PC-9 (cell line): Measurements from ENCODE around the gene SRGAP3. TPM values are rescaled to one million over a fixed set of nuclear protein-coding genes. Genes with fewer than 3 reads are reported as not detected.

Experiments used
- BruUV-seq: library from RNA; stranded (reverse); fragments of 400-500 nt; replicated peaks from 2 replicates; lab custom pipeline; 2021; lab: Mats Ljungman, UMichigan
- CTCF ChIA-PET: fragments of 300-600 bp; sonication (Branson Sonifier 250); formaldehyde crosslinking; loops from one replicate; lab custom pipeline; 2022; ENCODE audit warnings: antibody characterized with exemption; lab: Charles Lee
- POLR2A ChIA-PET: fragments of 300-600 bp; sonication (Branson Sonifier 250); formaldehyde crosslinking; loops from one replicate; lab custom pipeline; 2022; ENCODE audit warnings: antibody characterized with exemption; ENCODE audit not compliant: unreplicated experiment; lab: Charles Lee
- DNase-seq, 2 experiments: peaks; one replicate each; pipeline versions ENCODE4 v3.0.0 to v3.0.0-alpha.2; 2015 to 2022; ENCODE audit warnings: mixed read lengths in 1 of 2
- H2AFZ ChIP-seq: fragments of 200-600 bp; sonication (generic); 2 replicates; pipeline ENCODE4 v1.8.1; 2017; ENCODE audit warnings: antibody characterized with exemption
- H3F3A ChIP-seq: fragments of 200-600 bp; sonication (generic); 2 replicates; pipeline ENCODE4 v1.8.1; 2017; ENCODE audit warnings: antibody characterized with exemption, mild to moderate bottlenecking, low read depth; ENCODE audit not compliant: insufficient read depth
- H3K27ac ChIP-seq: fragments of 200-600 bp; sonication (generic); 2 replicates; pipeline ENCODE4 v1.6.1; 2016; ENCODE audit warnings: mixed run types
- H3K27me3 ChIP-seq: fragments of 200-600 bp; sonication (generic); 2 replicates; pipeline ENCODE4 v1.6.1; 2016; ENCODE audit warnings: low read depth, mixed run types; ENCODE audit not compliant: insufficient read depth
- H3K36me3 ChIP-seq: fragments of 200-600 bp; sonication (generic); 2 replicates; pipeline ENCODE4 v1.6.1; 2016; ENCODE audit warnings: low read depth, mixed run types
- H3K4me1 ChIP-seq: fragments of 200-600 bp; sonication (generic); replicated peaks from 2 replicates; pipeline ENCODE4 v1.6.1; 2016; ENCODE audit warnings: mixed run types; ENCODE audit not compliant: insufficient read depth
- H3K4me2 ChIP-seq: fragments of 200-600 bp; sonication (generic); 2 replicates; pipeline ENCODE4 v1.6.1; 2017; ENCODE audit warnings: mixed run types
- H3K4me3 ChIP-seq: fragments of 200-600 bp; sonication (generic); 2 replicates; pipeline ENCODE4 v1.6.1; 2016; ENCODE audit warnings: mixed run types
- H3K79me2 ChIP-seq: fragments of 200-600 bp; sonication (generic); 2 replicates; pipeline ENCODE4 v1.6.1; 2017; ENCODE audit warnings: low read depth, mixed run types
- H3K9me2 ChIP-seq: fragments of 200-600 bp; sonication (generic); 2 replicates; pipeline ENCODE4 v1.8.1; 2017; ENCODE audit warnings: mild to moderate bottlenecking; ENCODE audit not compliant: insufficient read depth
- H3K9me3 ChIP-seq: fragments of 200-600 bp; sonication (generic); 2 replicates; pipeline ENCODE4 v1.8.1; 2016; ENCODE audit warnings: low read depth; ENCODE audit not compliant: insufficient read depth
- H4K20me1 ChIP-seq: fragments of 200-600 bp; sonication (generic); 2 replicates; pipeline ENCODE4 v1.8.1; 2017; ENCODE audit not compliant: insufficient read depth
- CTCF ChIP-seq: fragments of 200-600 bp; sonication (generic); conservative IDR thresholded peaks from 2 replicates; pipeline ENCODE4 v1.6.1; 2017; ENCODE audit warnings: mixed run types, antibody characterized with exemption, mild to moderate bottlenecking, moderate library complexity
- EZH2 ChIP-seq: fragments of 200-600 bp; sonication (generic); IDR thresholded peaks from 2 replicates; pipeline ENCODE4 v1.8.0; 2017; ENCODE audit warnings: antibody characterized with exemption, low read depth
- intact Hi-C: fragments of 100-400 bp; cut with micrococcal nuclease; formaldehyde crosslinking; loops from one replicate; pipeline ENCODE4 v1.10.0; 2022; ENCODE audit not compliant: unreplicated experiment
- total RNA-seq: library from RNA; stranded (reverse); gene quantifications from 2 replicates; pipeline ENCODE4 v1.2.3, GENCODE V29; 2021

Gene SRGAP3
- total RNA-seq, 1 experiment from 2014 or later, result 17.5 TPM

- ChIA-PET CTCF (no interaction called here), POLR2A (no interaction called here)
- H3K36me3 ChIP-seq, result no peaks in the 10 kb centered on the region
- H3K4me2 ChIP-seq, result no peak overlapping the region
- H3F3A ChIP-seq, result no peaks in the 10 kb centered on the region
- H3K79me2 ChIP-seq, result no peaks in the 10 kb centered on the region
- no peak overlapping the region for H3K27ac ChIP-seq
- no peak overlapping the region for H3K4me3 ChIP-seq
- DNase-seq, result no peak
- BruUV-seq, result no TSS peak
- intact Hi-C loops, result no loop called here
- no peaks in the 10 kb centered on the region for H3K4me1 ChIP-seq
- H3K27me3 ChIP-seq, result peaks cover 39% of the 10 kb centered on the region
- no peaks in the 10 kb centered on the region for H4K20me1 ChIP-seq
- H3K9me3 ChIP-seq, result 0 out of 2 replicates have a peak, but pooled peaks cover 6% of the 10 kb centered on the region
- no peak for TF ChIP-seq EZH2
- no peak for TF ChIP-seq CTCF
- H2AFZ ChIP-seq, result no peak overlapping the region
- H3K9me2 ChIP-seq, result no peaks in the 10 kb centered on the region
Measured at GRCh38 chr3:8980756-8981257, 268.6 kb downstream of the SRGAP3 start.

GRCh38 chr3:8979262-8979661, 270.2 kb downstream of the SRGAP3 start:
- no TSS peak for BruUV-seq

GRCh38 chr3:8978551-8978950, 270.9 kb downstream of the SRGAP3 start:
- no peak for TF ChIP-seq CTCF
- no peak for TF ChIP-seq EZH2
- no TSS peak for BruUV-seq
- no peaks in the 10 kb centered on the region for H4K20me1 ChIP-seq

More at GRCh38 chr3:8979262-8979661, 270.2 kb downstream of the SRGAP3 start:
- H3K9me3 ChIP-seq, result 0 out of 2 replicates have a peak, but pooled peaks cover 6% of the 10 kb centered on the region
- TF ChIP-seq EZH2, result no peak
- no peak for TF ChIP-seq CTCF
- intact Hi-C loops, result no loop called here
- no peak overlapping the region for H2AFZ ChIP-seq
- H3K27ac ChIP-seq, result no peak overlapping the region
- H3K79me2 ChIP-seq, result no peaks in the 10 kb centered on the region
- H3K36me3 ChIP-seq, result no peaks in the 10 kb centered on the region
- H4K20me1 ChIP-seq, result no peaks in the 10 kb centered on the region
- ChIA-PET CTCF (no interaction called here), POLR2A (no interaction called here)
- no peak overlapping the region for H3K4me2 ChIP-seq
- H3K9me2 ChIP-seq, result no peaks in the 10 kb centered on the region
- DNase-seq, result no peak
- H3K27me3 ChIP-seq, result peaks cover 39% of the 10 kb centered on the region
- no peaks in the 10 kb centered on the region for H3K4me1 ChIP-seq
- H3K4me3 ChIP-seq, result no peak overlapping the region
- H3F3A ChIP-seq, result no peaks in the 10 kb centered on the region

More at GRCh38 chr3:8978551-8978950, 270.9 kb downstream of the SRGAP3 start:
- DNase-seq, result no peak
- intact Hi-C loops, result no loop called here
- Histone ChIP-seq H3K4me1 (no peaks in the 10 kb centered on the region), H3K27me3 (peaks cover 39% of the 10 kb centered on the region), H3K27ac (no peak overlapping the region), H3K79me2 (no peaks in the 10 kb centered on the region), H2AFZ (no peak overlapping the region), H3K9me3 (0 out of 2 replicates have a peak, but pooled peaks cover 6% of the 10 kb centered on the region), H3K36me3 (no peaks in the 10 kb centered on the region), H3F3A (no peaks in the 10 kb centered on the region), H3K4me2 (no peak overlapping the region), H3K4me3 (no peak overlapping the region), H3K9me2 (no peaks in the 10 kb centered on the region)
- CTCF ChIA-PET, result no interaction called here
- POLR2A ChIA-PET, result no interaction called here
